ENCODE results near the gene SMAD3. TPM values are rescaled to one million over a fixed set of nuclear protein-coding genes. Genes with fewer than 3 reads are reported as not detected.

Gene SMAD3
- polyA plus RNA-seq, 1 donor from 2014 or later: 1.0 TPM

DNA sequence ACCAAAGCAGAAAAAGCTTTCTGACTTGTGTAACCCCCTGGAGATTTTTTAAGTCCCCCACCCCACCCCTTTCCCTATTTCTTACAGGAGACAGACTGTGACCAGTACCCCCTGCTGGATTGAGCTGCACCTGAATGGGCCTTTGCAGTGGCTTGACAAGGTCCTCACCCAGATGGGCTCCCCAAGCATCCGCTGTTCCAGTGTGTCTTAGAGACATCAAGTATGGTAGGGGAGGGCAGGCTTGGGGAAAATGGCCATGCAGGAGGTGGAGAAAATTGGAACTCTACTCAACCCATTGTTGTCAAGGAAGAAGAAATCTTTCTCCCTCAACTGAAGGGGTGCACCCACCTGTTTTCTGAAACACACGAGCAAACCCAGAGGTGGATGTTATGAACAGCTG, 124.9 kb downstream of the SMAD3 start:
- Histone ChIP-seq H3K9me2 (ENCODE audit: insufficient read depth, low read length) (no peaks in the 10 kb centered on the region), H3K27me3 (ENCODE audit: insufficient read depth, low read depth, low read length) (no peaks in the 10 kb centered on the region), H3F3A (ENCODE audit: insufficient read depth, low read length, poor library complexity, severe bottlenecking) (no peaks in the 10 kb centered on the region), H3K36me3 (ENCODE audit: insufficient read depth, low read length) (no peaks in the 10 kb centered on the region), H3K27ac (ENCODE audit: low read length) (no peak overlapping the region), H3K9me3 (ENCODE audit: low read length) (no peaks in the 10 kb centered on the region), H2AFZ (ENCODE audit: low read depth, low read length) (no peak overlapping the region), H4K20me1 (ENCODE audit: insufficient read depth) (no peaks in the 10 kb centered on the region), H3K9ac (ENCODE audit: low read length) (no peak overlapping the region), H3K79me2 (replicated peaks; ENCODE audit: insufficient read depth, low read length) (no peaks in the 10 kb centered on the region), H3K4me2 (ENCODE audit: low read length) (no peak overlapping the region), H3K4me3 (ENCODE audit: low read length) (no peak overlapping the region)
- TF ChIP-seq, protein P1, sequence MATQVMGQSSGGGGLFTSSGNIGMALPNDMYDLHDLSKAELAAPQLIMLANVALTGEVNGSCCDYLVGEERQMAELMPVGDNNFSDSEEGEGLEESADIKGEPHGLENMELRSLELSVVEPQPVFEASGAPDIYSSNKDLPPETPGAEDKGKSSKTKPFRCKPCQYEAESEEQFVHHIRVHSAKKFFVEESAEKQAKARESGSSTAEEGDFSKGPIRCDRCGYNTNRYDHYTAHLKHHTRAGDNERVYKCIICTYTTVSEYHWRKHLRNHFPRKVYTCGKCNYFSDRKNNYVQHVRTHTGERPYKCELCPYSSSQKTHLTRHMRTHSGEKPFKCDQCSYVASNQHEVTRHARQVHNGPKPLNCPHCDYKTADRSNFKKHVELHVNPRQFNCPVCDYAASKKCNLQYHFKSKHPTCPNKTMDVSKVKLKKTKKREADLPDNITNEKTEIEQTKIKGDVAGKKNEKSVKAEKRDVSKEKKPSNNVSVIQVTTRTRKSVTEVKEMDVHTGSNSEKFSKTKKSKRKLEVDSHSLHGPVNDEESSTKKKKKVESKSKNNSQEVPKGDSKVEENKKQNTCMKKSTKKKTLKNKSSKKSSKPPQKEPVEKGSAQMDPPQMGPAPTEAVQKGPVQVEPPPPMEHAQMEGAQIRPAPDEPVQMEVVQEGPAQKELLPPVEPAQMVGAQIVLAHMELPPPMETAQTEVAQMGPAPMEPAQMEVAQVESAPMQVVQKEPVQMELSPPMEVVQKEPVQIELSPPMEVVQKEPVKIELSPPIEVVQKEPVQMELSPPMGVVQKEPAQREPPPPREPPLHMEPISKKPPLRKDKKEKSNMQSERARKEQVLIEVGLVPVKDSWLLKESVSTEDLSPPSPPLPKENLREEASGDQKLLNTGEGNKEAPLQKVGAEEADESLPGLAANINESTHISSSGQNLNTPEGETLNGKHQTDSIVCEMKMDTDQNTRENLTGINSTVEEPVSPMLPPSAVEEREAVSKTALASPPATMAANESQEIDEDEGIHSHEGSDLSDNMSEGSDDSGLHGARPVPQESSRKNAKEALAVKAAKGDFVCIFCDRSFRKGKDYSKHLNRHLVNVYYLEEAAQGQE (IDR thresholded peaks at IDR 0.05; ENCODE audit: borderline replicate concordance): no peak
- TF ChIP-seq RAD21 (conservative IDR thresholded peaks at IDR 0.05) (no peak), EZH2 (IDR thresholded peaks at IDR 0.05; ENCODE audit: borderline replicate concordance, insufficient read depth, low read length, poor library complexity, severe bottlenecking) (no peak), MXI1 (conservative IDR thresholded peaks at IDR 0.05; ENCODE audit: poor library complexity, severe bottlenecking) (no peak), EP300 (conservative IDR thresholded peaks at IDR 0.05; ENCODE audit: poor library complexity, severe bottlenecking) (no peak)
- TF ChIP-seq, protein P2, sequence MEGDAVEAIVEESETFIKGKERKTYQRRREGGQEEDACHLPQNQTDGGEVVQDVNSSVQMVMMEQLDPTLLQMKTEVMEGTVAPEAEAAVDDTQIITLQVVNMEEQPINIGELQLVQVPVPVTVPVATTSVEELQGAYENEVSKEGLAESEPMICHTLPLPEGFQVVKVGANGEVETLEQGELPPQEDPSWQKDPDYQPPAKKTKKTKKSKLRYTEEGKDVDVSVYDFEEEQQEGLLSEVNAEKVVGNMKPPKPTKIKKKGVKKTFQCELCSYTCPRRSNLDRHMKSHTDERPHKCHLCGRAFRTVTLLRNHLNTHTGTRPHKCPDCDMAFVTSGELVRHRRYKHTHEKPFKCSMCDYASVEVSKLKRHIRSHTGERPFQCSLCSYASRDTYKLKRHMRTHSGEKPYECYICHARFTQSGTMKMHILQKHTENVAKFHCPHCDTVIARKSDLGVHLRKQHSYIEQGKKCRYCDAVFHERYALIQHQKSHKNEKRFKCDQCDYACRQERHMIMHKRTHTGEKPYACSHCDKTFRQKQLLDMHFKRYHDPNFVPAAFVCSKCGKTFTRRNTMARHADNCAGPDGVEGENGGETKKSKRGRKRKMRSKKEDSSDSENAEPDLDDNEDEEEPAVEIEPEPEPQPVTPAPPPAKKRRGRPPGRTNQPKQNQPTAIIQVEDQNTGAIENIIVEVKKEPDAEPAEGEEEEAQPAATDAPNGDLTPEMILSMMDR (IDR thresholded peaks at IDR 0.05; ENCODE audit: poor library complexity, severe bottlenecking): no peak

- Histone ChIP-seq H3F3A (ENCODE audit: insufficient read depth, low read length, poor library complexity, severe bottlenecking) (no peaks in the 10 kb centered on the region), H3K27me3 (ENCODE audit: insufficient read depth, low read depth, low read length) (no peaks in the 10 kb centered on the region), H3K9me2 (ENCODE audit: insufficient read depth, low read length) (no peaks in the 10 kb centered on the region), H3K9ac (ENCODE audit: low read length) (no peak overlapping the region), H3K4me2 (ENCODE audit: low read length) (no peak overlapping the region), H4K20me1 (ENCODE audit: insufficient read depth) (no peaks in the 10 kb centered on the region), H2AFZ (ENCODE audit: low read depth, low read length) (no peak overlapping the region), H3K4me3 (ENCODE audit: low read length) (no peak overlapping the region), H3K9me3 (ENCODE audit: low read length) (no peaks in the 10 kb centered on the region), H3K36me3 (ENCODE audit: insufficient read depth, low read length) (no peaks in the 10 kb centered on the region), H3K79me2 (replicated peaks; ENCODE audit: insufficient read depth, low read length) (no peaks in the 10 kb centered on the region), H3K27ac (ENCODE audit: low read length) (no peak overlapping the region)
- TF ChIP-seq, protein P2 (IDR thresholded peaks at IDR 0.05; ENCODE audit: poor library complexity, severe bottlenecking): no peak
- no peak for TF ChIP-seq SMC3 (conservative IDR thresholded peaks at IDR 0.05; ENCODE audit: poor library complexity)
- no peak for TF ChIP-seq POLR2AphosphoS5 (IDR thresholded peaks at IDR 0.05)
- TF ChIP-seq TAF1 (IDR thresholded peaks at IDR 0.05; ENCODE audit: low read depth): no peak
- TF ChIP-seq MXI1 (conservative IDR thresholded peaks at IDR 0.05; ENCODE audit: poor library complexity, severe bottlenecking): no peak
- TF ChIP-seq EZH2 (IDR thresholded peaks at IDR 0.05; ENCODE audit: borderline replicate concordance, insufficient read depth, low read length, poor library complexity, severe bottlenecking): no peak
- TF ChIP-seq, protein P1 (IDR thresholded peaks at IDR 0.05; ENCODE audit: borderline replicate concordance): no peak
- TF ChIP-seq RAD21 (conservative IDR thresholded peaks at IDR 0.05): no peak
- no peak for TF ChIP-seq EP300 (conservative IDR thresholded peaks at IDR 0.05; ENCODE audit: poor library complexity, severe bottlenecking)
Measured at GRCh38 chr15:67190813-67191212, 125.4 kb downstream of the SMAD3 start.

All from neural cell (in vitro differentiated cells).